WTC11 (cell line): ENCODE results near the gene S100A13.

Experiments
- CTCF ChIP-seq: fragments of 200-600 bp; IDR thresholded peaks from 2 replicates; pipeline ENCODE4 v1.8.0; 2022; ENCODE audit warnings: antibody characterized with exemption
- ZNF512 ChIP-seq: sonication (generic); formaldehyde crosslinking; IDR thresholded peaks from 2 replicates; pipeline ENCODE4 v1.8.1; 2022; ENCODE audit warnings: missing genetic modification reagents, borderline replicate concordance

GRCh38 chr1:153631047-153632022 lies 4.0 kb upstream of the S100A13 start:
- no peak for TF ChIP-seq CTCF
- TF ChIP-seq ZNF512 (CRISPR knock-in tag) = no peak
